ENCODE data around the gene CFAP74.
A peak's percentile ranks its signal among the peaks of the same experiment; 100 is the strongest.

CFAP74 gene

DNA sequence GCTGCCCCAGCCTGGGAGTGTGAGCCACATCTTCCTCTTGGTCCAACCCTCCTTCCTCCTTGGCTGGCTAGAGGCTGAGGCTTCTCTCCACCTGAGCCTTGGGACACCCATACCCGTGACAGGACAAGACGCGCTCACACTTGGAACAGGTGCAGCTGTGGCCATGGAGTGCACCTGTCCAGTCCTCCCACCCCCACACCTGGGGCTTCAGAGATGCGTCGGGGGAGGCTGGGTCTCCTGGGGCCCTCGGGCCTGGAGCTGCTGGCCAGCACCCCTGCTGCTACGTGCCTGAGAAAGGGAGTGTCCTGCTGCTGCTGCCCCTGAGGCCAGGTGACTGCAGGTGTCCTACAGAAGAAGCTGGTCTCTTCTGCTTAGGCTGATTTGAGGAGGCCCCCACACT lies 47.5 kb downstream of the CFAP74 start:
- Histone ChIP-seq H3K36me3 (no peaks in the 10 kb centered on the region), H3K4me3 (ENCODE audit: low read depth, low read length) (no peak overlapping the region), H3K27me3 (ENCODE audit: insufficient read depth, low read depth, severe bottlenecking) (no peaks in the 10 kb centered on the region), H3K27ac (no peak overlapping the region), H3K9me3 (ENCODE audit: severe bottlenecking) (no peaks in the 10 kb centered on the region)
- TF ChIP-seq, protein P1, sequence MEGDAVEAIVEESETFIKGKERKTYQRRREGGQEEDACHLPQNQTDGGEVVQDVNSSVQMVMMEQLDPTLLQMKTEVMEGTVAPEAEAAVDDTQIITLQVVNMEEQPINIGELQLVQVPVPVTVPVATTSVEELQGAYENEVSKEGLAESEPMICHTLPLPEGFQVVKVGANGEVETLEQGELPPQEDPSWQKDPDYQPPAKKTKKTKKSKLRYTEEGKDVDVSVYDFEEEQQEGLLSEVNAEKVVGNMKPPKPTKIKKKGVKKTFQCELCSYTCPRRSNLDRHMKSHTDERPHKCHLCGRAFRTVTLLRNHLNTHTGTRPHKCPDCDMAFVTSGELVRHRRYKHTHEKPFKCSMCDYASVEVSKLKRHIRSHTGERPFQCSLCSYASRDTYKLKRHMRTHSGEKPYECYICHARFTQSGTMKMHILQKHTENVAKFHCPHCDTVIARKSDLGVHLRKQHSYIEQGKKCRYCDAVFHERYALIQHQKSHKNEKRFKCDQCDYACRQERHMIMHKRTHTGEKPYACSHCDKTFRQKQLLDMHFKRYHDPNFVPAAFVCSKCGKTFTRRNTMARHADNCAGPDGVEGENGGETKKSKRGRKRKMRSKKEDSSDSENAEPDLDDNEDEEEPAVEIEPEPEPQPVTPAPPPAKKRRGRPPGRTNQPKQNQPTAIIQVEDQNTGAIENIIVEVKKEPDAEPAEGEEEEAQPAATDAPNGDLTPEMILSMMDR (IDR thresholded peaks at IDR 0.05; ENCODE audit: low read depth, low read length), result no peak
- DNase-seq, result no peak

DNA sequence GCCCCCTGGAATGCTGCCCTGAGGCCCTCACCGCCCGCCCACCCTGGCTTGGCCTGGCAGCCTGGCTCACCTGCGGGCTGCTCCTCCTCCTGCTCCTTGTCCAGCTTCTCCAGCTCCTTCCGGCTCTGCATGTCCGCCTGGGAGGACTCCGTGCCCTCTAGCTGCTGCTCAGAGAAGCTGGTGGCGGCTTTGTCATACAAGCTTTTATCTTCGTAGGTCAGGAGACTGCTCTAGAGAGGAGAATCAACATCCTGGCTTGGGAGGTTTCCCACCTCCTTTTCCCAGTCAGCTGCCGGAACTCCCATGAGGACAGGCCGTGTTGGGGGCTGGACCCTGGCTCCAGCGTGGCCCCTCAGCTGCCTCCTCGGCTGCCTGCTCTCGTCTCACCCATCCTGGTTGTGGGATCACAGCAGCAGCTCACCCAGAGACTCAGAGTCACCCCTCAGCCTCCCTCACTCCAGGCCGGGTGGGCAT lies 47.9 kb downstream of the CFAP74 start:
- no peak overlapping the region for H3K27ac ChIP-seq
- no peaks in the 10 kb centered on the region for H3K36me3 ChIP-seq
- DNase-seq, result no peak
- no peaks in the 10 kb centered on the region for H3K9me3 ChIP-seq (ENCODE audit: severe bottlenecking)
- H3K4me3 ChIP-seq (ENCODE audit: low read depth, low read length), result no peak overlapping the region
- H3K27me3 ChIP-seq (ENCODE audit: insufficient read depth, low read depth, severe bottlenecking), result no peaks in the 10 kb centered on the region
- TF ChIP-seq, protein P1 (IDR thresholded peaks at IDR 0.05; ENCODE audit: low read depth, low read length), result no peak

DNA sequence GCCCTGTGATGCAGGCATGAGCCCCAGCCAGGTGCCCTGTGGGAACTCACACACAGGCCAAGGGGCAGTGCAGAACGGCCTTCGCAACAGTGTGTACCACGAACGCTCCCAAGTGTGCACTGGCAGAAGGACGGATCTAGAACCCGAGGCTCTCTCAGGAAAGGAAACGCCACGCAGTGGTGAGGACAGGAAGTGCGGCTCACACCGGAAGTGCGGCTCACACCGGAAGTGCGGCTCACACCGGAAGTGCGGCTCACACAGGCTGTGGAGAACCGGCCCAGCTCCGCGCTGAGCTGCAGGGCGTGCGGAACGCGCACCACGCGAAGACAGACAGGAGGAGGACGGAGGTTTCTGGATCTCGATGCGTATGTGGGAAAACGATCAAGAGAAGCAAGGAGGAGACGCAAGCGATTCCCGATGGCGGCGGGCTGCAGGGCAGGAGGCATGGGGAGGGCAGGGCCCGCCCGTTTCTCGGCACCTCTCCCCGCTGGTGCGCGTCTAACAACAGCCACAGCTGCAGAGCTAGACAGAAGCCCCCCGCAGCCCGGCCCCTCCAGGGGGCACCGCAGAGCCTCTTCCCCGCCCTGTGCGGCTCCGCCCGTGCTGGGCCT lies 48.6 kb downstream of the CFAP74 start:
- DNase-seq, result peak; percentile 59
- no peaks in the 10 kb centered on the region for H3K36me3 ChIP-seq

DNA sequence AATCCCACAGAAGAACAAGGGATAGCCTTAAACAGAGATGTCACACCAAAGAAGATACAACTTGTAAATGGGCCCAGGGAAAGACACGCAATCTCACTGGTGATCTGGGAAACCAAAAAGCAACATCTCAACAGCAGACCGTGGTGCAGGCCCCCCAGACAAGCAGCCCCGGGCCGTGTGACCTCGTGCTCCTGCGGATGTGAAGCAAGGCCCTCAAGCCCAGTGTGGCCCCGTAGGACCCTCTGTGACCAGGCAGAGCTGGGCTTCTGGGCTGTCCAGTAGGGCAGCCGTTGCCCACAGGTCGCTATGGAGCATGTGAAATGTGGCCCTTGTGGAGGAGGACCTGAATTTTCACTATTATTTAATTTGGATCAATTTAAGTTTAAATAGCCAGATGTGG lies 49.6 kb downstream of the CFAP74 start:
- no peak overlapping the region for H3K27ac ChIP-seq
- TF ChIP-seq, protein P1 (IDR thresholded peaks at IDR 0.05; ENCODE audit: low read depth, low read length), result no peak
- no peak for DNase-seq
- H3K4me3 ChIP-seq (ENCODE audit: low read depth, low read length), result no peak overlapping the region
- H3K36me3 ChIP-seq, result no peaks in the 10 kb centered on the region
- no peaks in the 10 kb centered on the region for H3K27me3 ChIP-seq (ENCODE audit: insufficient read depth, low read depth, severe bottlenecking)
- no peaks in the 10 kb centered on the region for H3K9me3 ChIP-seq (ENCODE audit: severe bottlenecking)

More for the DNA sequence above, 48.6 kb downstream of the CFAP74 start:
- Histone ChIP-seq H3K27ac (no peak overlapping the region), H3K4me3 (ENCODE audit: low read depth, low read length) (no peak overlapping the region), H3K27me3 (ENCODE audit: insufficient read depth, low read depth, severe bottlenecking) (no peaks in the 10 kb centered on the region), H3K9me3 (ENCODE audit: severe bottlenecking) (no peaks in the 10 kb centered on the region)
- TF ChIP-seq, protein P1 (IDR thresholded peaks at IDR 0.05; ENCODE audit: low read depth, low read length), result peak; percentile 67

DNA sequence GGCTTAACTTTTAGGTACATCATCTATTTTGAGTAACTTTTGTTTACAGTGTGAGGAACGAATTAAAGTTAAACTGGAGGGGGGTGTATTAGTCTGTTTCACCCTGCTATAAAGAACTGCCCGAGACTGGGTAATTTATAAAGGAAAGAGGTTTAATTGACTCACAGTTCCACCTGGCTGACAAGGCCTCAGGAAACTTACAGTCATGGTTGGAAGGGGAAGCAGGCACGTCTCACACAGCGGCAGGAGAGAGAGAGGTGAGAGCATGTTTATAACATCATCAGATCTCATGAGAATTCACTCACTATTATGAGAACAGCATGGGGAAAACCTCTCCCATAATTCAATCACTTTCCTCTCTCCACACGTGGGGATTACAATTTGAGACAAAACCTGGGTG lies 52.6 kb downstream of the CFAP74 start:
- no peaks in the 10 kb centered on the region for H3K36me3 ChIP-seq
- DNase-seq, result no peak
- no peak overlapping the region for H3K4me3 ChIP-seq (ENCODE audit: low read depth, low read length)
- TF ChIP-seq, protein P1 (IDR thresholded peaks at IDR 0.05; ENCODE audit: low read depth, low read length), result no peak
- H3K27ac ChIP-seq, result no peak overlapping the region
- H3K9me3 ChIP-seq (ENCODE audit: severe bottlenecking), result no peaks in the 10 kb centered on the region
- H3K27me3 ChIP-seq (ENCODE audit: insufficient read depth, low read depth, severe bottlenecking), result no peaks in the 10 kb centered on the region

DNA sequence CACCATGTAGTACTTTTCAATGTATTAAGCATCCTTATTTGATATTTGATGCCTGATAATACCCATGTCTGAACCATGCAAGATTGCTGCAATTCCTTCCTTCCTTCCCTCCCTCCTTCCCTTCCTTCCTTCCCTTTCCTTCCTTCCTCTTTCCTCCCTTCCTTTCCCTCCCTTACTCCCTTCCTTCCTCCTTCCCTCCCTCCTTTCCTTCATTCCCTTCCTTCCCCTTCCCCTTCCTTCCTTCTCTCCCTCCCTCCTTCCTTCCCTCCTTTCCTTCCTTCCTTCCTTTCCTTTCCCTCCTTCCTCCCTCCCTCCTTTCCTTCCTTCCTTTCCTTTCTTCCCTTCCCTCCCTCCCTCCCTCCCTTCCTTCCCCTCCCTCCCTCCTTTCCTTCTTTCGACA lies 54.8 kb downstream of the CFAP74 start:
- Histone ChIP-seq H3K27me3 (ENCODE audit: insufficient read depth, low read depth, severe bottlenecking) (no peaks in the 10 kb centered on the region), H3K27ac (no peak overlapping the region), H3K36me3 (no peaks in the 10 kb centered on the region), H3K9me3 (ENCODE audit: severe bottlenecking) (no peaks in the 10 kb centered on the region), H3K4me3 (ENCODE audit: low read depth, low read length) (no peak overlapping the region)
- DNase-seq, result no peak
- TF ChIP-seq, protein P1 (IDR thresholded peaks at IDR 0.05; ENCODE audit: low read depth, low read length), result no peak
